ENCODE measurements around the gene KIAA0232.

DNA sequence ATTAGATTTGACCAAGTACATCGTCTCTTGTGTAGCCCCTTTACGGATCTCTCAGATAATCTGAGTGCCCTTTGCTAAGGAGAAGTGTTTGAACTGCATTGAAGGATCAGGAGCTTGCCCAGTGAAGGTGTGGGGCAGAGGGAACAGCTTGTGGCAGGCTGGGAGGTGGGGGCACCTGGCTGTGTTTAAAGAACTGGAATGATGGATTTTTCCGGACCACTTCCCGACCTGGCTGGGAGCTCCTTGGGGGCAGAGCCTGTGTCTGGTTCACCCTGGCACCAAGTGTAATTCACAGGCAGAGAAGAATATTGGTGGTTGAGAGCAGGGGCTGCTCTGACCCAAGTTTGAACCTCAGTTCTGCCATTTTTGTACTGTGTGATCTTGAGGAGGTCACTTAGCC, 145.6 kb downstream of the KIAA0232 start:
- TF ChIP-seq, protein P1, sequence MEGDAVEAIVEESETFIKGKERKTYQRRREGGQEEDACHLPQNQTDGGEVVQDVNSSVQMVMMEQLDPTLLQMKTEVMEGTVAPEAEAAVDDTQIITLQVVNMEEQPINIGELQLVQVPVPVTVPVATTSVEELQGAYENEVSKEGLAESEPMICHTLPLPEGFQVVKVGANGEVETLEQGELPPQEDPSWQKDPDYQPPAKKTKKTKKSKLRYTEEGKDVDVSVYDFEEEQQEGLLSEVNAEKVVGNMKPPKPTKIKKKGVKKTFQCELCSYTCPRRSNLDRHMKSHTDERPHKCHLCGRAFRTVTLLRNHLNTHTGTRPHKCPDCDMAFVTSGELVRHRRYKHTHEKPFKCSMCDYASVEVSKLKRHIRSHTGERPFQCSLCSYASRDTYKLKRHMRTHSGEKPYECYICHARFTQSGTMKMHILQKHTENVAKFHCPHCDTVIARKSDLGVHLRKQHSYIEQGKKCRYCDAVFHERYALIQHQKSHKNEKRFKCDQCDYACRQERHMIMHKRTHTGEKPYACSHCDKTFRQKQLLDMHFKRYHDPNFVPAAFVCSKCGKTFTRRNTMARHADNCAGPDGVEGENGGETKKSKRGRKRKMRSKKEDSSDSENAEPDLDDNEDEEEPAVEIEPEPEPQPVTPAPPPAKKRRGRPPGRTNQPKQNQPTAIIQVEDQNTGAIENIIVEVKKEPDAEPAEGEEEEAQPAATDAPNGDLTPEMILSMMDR (IDR thresholded peaks at IDR 0.05) = no peak
- no peak for TF ChIP-seq POLR2A (IDR thresholded peaks at IDR 0.05)
